AG09309 (cell line): ENCODE measurements around the gene PTH1R.

Experiments used
- DNase-seq: peaks from one replicate; pipeline ENCODE4 v3.0.0-alpha.2; 2010; ENCODE audit warnings: low read depth
- H3K4me3 ChIP-seq: 2 replicates; pipeline ENCODE4 v1.5.1; 2011; ENCODE audit warnings: mild to moderate bottlenecking, low read depth, low read length, moderate library complexity; ENCODE audit not compliant: control insufficient read depth
- CTCF ChIP-seq: IDR thresholded peaks from 2 replicates; pipeline ENCODE4 v1.5.1; 2011; ENCODE audit warnings: mild to moderate bottlenecking, low read depth, low read length, inconsistent platforms; ENCODE audit not compliant: insufficient read depth, control insufficient read depth; ENCODE audit errors: missing control alignments

The PTH1R gene

DNA sequence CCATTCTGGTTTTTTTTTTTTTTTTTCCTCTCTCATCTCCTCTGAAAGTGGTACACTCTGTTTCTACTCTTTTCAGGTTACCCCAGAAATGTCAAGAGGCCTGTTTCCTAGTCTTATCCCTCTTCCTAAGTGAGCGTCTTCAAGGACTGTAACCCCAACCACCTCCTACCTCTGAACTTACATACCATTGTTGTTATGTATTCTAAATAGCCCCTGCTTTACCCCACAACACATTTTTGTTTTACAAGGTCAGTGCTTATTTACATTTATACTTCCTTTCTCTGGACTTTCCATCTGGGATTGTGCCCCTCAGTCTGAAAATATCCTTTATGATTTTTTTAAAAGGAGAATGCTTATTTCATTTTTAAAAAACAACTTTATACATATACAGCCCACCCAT, 38.8 kb downstream of the PTH1R start:
- no peak for TF ChIP-seq CTCF
- H3K4me3 ChIP-seq, result no peak overlapping the region
- DNase-seq, result no peak

DNA sequence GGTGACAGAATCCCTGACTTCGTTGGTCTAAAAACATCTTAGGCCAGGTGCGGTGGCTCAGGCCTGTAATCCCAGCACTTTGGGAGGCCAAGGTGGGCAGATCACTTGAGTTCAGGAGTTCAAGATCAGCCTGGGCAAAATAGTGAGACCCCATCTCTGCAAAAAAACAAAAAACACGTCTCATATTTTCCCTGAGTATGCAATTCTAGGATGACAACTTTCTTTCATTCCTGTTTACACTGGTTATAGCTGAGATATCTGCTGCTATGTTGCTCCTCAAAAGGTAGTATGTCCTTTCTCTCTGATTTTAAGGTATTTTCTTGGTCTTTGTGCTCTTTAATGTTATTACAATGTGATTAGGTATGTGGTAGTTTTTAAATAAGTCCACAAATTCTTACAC, 39.3 kb downstream of the PTH1R start:
- DNase-seq, result no peak
- TF ChIP-seq CTCF, result no peak
- H3K4me3 ChIP-seq, result no peak overlapping the region

GRCh38 chr3:46917257-46917656, 39.7 kb downstream of the PTH1R start:
- no peak for DNase-seq
- no peak overlapping the region for H3K4me3 ChIP-seq
- TF ChIP-seq CTCF, result no peak

GRCh38 chr3:46918202-46918601, 40.7 kb downstream of the PTH1R start:
- no peak for TF ChIP-seq CTCF
- no peak for DNase-seq
- H3K4me3 ChIP-seq, result no peak overlapping the region

DNA sequence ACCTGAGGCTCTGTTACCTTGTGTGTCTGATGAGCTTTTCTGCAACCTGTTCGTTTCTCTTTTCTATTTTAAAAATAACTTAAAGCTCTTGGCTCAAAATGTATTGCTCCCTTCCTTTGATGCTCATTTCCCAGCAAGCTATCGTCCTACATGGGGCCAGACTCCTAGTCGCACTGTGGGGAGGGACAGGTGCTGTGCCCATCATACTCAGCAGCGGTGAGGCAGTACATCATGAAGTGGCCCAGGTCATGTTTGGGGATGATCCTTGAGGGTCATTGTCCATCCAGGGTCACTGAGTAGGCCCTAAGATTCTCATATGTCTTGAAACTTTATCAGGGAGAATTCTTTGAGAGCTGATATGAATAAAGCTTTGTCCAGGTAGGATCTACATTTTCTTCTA, 41.1 kb downstream of the PTH1R start:
- no peak for TF ChIP-seq CTCF
- DNase-seq, result no peak

DNA sequence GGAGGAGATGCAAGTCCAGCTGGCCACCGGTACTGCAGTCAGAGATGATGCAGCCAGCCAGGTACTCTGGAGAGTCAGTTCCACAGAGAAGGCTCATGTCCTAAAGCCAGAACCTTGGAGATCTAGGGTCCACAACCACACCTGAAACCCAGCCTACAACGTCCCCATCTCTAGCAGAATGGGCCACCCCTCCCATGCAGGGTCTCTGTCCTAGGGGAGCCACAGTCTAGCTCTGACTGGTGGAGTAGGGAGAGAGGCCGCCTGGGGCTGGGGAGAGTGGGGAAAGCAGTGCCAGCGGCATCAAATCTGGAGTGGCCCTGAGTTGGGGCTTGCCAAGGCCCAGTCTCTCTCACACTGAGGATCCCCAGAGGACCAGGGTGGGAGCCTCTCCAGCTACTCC, 43.5 kb downstream of the PTH1R start:
- H3K4me3 ChIP-seq, result no peak overlapping the region
- DNase-seq, result no peak
- no peak for TF ChIP-seq CTCF

More for the DNA sequence above, 41.1 kb downstream of the PTH1R start:
- no peak overlapping the region for H3K4me3 ChIP-seq

- no peak overlapping the region for H3K4me3 ChIP-seq
- no peak for DNase-seq
- TF ChIP-seq CTCF, result no peak
Measured at GRCh38 chr3:46921871-46922271, 44.4 kb downstream of the PTH1R start.
